Measurements from ENCODE around the gene TTLL11.
"Not testable (repeated sequence)": the region's sequence is repeated elsewhere in the genome, so short reads cannot be mapped to it uniquely, and the experiment has no call there.

Gene TTLL11

GRCh38 chr9:122040561-122041242 is 52.4 kb downstream of the TTLL11 start:
- no peak for DNase-seq

DNA sequence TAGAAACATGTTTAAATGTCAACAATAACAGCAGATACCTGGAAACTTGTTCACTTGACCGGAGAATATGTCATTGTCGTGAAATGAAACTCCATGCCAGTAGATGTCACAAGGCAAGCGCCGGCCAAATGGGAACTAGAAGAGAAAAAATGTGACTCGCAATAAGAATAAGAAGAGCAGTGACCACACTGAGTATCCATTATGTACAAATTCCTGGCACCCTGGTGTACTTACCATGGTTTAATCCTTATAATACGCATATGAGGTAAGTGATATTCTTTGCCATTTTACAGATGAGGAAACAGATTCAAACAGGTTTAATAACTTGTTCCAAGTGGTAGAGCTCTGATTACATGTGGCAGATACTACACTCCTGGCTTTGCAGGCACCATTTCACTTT is 53.9 kb downstream of the TTLL11 start:
- no peak for DNase-seq

GRCh38 chr9:122036988-122037387 is 56.1 kb downstream of the TTLL11 start:
- DNase-seq = no peak

DNA sequence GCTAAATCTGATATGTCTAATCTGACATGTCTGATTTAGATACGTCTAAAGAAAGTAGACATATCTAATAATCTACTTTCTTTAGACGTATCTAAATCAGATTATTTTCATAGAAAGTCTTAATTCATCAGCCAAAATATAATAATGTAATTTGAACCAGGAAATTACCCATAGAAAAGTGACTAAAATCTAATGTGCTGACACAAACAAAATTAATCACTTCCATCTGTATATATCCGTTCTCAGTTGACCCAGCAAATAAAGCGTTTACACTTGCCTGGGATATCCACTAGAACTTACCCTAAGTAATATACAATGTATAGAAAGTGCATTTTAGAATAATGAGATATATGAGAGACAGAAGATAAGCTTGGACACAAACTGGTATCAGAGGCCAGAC is 56.7 kb downstream of the TTLL11 start:
- no peak for DNase-seq

DNA sequence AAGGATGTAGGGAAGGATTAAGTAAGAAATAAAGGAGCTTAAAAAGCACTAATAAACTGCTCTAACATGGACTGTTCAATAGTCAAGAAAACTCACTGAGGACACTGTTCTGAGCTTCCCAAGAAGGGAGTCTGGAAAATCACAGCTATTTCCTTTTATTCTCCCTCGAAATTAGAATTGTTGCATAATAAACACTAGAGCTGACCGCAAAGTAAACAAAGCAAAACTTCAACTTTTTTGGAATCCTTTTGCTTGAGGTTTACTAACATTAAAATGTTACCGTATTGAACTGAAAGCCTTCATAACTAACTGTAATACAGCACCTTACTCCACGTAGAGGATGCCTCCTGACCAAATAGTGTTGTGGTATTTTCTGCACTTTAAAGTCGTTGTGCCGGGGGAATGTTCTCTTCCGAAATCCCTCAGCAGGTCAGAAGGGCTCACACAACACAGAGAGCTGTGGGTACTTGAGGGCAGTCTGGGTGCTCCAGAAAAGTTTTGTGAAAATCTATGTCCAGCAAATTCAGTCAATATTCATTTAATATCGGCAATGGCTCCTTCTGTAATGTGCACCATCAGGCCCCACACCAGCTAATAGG is 59.2 kb downstream of the TTLL11 start:
- no peak for DNase-seq

DNA sequence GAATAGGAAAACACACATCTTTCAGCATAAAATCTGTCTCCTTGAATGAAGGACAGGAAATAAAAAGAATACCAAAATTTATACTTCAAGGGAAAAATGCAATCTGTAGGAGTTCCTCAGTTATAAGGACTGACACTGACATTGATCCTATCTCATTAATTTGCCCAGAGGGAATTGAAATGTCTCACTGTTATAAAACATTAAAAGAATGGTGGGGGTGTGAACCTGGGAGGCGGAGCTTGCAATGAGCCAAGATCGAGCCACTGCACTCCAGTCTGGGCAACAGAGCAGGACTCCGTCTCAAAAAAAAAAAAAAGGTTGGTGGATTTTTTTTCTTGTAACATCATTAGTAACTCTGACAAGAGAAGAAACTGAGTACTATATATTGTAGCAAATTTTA is 60.8 kb downstream of the TTLL11 start:
- no peak for DNase-seq

- no peak for DNase-seq
Measured at GRCh38 chr9:122031776-122032175, 61.3 kb downstream of the TTLL11 start.

DNA sequence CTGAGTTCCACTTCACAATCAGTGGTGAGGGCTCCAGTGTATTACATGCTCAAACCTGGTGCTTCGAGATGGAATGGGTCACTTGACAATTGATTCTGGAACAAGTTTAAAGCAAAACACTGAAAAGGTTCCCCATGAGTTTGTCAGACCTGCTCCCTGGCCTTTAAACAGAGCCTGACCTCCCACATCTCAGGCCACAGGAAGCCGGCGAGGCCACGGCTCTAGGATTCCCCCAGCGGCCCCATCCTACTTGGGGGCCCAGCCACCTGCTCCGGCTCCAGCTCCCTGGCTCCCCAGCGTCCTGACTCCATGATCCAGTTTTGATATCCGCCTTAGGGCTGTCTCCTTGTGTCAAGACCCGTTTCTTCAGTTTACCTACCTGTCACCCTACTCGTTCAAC is 62.0 kb downstream of the TTLL11 start:
- DNase-seq = no peak

GRCh38 chr9:122030357-122030756 is 62.8 kb downstream of the TTLL11 start:
- DNase-seq = no peak

- no peak for DNase-seq
Measured at GRCh38 chr9:122029898-122030297, 63.2 kb downstream of the TTLL11 start.

GRCh38 chr9:122028089-122028488 is 65.0 kb downstream of the TTLL11 start:
- no peak for DNase-seq

DNA sequence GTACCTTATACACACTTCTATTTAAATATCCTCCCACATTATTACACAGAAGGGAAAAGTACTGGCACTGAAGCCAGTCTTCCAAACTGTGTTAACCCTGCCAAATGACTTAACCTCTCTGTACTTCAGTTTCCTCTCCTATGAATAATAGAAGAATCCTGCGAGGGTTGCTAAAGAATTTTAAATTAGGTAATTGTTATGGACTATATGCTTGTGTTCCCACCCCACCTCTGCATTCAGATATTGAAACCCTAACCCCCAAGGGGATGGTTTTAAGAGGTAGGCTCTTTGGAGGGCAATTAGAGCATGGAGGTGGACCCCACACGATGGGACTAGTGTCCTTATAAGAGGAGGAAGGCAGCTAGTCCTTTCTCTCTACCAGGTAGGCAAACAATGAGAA is 72.7 kb downstream of the TTLL11 start:
- DNase-seq = no peak

DNA sequence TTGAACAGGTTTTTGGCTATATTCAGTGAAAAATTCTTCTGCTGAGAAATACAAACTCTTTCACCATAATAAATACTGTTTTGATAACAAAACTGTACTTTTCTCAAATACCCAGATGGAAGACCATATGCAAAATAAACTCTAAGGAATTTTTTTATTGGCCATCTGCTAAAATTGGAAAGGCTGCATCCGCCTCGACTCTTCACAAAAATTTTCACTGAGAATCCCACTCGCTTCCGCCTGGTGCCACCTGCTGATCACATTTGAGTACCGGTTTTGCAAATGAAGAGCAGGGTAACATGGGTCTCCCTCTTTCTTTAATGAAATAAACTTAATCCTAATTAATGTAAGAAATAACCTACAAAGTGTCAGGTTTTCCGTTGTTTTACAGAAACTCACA is 76.4 kb downstream of the TTLL11 start:
- DNase-seq = no peak

- DNase-seq = no peak
Measured at GRCh38 chr9:122016309-122016708, 76.8 kb downstream of the TTLL11 start.

GRCh38 chr9:122015170-122015821 is 77.8 kb downstream of the TTLL11 start:
- no peak for DNase-seq

- no peak for DNase-seq
Measured at GRCh38 chr9:122011818-122012498, 81.2 kb downstream of the TTLL11 start.

- DNase-seq = no peak
Measured at GRCh38 chr9:122008559-122008958, 84.5 kb downstream of the TTLL11 start.

- DNase-seq = no peak
Measured at GRCh38 chr9:122007837-122008236, 85.3 kb downstream of the TTLL11 start.

- no peak for DNase-seq
Measured at GRCh38 chr9:122005597-122005996, 87.5 kb downstream of the TTLL11 start.

GRCh38 chr9:122004589-122004988 is 88.5 kb downstream of the TTLL11 start:
- DNase-seq = no peak

DNA sequence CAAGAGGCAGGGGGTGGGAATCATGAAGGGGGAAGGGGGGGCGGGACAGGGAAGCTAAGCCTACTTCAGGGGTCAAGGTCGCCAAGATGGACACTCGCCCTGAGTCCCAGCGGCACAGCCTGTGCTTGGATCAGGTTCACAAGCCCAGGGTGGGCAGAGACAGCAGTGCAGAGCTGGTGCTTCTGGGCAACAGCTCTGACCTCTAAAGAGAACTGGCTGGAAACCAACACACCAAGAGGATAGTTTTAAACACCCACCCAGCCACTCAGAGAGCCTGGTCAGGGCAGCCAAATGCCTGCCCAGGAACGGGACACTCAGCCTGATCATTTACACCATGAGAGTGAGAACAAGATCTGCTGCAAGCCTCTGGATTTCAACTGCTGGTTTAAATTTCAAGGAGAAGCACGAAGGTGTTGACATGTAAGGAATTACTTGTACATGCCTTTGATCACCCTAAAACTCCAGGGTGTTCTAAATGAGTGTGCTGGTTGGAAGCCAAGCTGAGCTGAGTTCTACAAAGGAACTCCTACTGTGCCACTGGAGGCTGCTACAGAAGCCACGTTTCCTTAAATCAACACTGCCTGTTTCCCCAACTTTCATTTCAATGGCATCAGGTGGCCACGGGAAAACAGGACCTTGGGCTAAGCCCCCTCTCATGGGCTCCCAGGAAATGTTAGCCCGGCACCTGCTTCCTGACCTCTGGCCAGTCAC is 91.5 kb downstream of the TTLL11 start:
- no peak for DNase-seq

GRCh38 chr9:122000526-122000925 is 92.6 kb downstream of the TTLL11 start:
- not testable (repeated sequence) for DNase-seq

DNA sequence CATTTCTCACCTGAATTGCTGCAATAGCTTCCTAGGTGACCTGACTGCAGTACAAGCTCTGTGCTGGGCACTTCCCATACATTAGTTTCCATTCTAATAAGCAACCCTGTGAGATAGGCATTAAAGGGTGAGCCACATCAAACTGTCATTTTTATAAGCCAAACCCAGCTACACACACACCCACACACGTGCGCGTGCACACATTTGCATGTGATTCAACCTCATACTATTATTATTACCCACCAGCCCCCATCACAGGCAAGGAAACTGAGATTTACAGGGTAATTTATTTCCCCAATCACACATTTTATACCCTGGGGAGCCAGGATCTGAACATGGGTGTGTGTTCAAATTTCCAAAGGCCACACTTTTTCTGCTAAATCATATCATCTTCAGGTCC is 93.6 kb downstream of the TTLL11 start:
- DNase-seq = no peak
